ENCODE data around the gene MAN1C1.
"Not testable (repeated sequence)": the region's sequence is repeated elsewhere in the genome, so short reads cannot be mapped to it uniquely, and the experiment has no call there.

DNA sequence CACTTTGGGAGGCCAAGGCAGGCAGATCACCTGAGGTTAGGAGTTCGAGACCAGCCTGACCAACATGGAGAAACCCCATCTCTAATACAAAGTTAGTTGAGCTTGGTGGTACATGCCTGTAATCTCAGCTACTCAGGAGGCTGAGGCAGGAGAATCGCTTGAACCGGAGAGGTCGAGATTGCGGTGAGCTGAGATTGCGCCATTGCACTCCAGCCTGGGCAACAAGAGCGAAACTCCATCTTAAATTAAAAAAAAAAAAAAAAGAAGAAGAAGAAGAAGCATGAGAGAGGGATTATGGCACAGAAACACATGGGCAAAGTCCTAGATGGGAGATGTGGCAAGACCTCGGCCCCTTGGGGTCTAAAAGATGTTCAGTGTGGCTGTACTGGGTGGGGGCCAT is 82.5 kb downstream of the MAN1C1 start:
- not testable (repeated sequence) for TF ChIP-seq SMC3 (conservative IDR thresholded peaks at IDR 0.05; ENCODE audit: poor library complexity); TAF1 (IDR thresholded peaks at IDR 0.05; ENCODE audit: low read depth); EZH2 (IDR thresholded peaks at IDR 0.05; ENCODE audit: borderline replicate concordance, insufficient read depth, low read length, poor library complexity, severe bottlenecking); POLR2AphosphoS5 (IDR thresholded peaks at IDR 0.05)
- TF ChIP-seq, protein P1, sequence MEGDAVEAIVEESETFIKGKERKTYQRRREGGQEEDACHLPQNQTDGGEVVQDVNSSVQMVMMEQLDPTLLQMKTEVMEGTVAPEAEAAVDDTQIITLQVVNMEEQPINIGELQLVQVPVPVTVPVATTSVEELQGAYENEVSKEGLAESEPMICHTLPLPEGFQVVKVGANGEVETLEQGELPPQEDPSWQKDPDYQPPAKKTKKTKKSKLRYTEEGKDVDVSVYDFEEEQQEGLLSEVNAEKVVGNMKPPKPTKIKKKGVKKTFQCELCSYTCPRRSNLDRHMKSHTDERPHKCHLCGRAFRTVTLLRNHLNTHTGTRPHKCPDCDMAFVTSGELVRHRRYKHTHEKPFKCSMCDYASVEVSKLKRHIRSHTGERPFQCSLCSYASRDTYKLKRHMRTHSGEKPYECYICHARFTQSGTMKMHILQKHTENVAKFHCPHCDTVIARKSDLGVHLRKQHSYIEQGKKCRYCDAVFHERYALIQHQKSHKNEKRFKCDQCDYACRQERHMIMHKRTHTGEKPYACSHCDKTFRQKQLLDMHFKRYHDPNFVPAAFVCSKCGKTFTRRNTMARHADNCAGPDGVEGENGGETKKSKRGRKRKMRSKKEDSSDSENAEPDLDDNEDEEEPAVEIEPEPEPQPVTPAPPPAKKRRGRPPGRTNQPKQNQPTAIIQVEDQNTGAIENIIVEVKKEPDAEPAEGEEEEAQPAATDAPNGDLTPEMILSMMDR (IDR thresholded peaks at IDR 0.05; ENCODE audit: poor library complexity, severe bottlenecking), result not testable (repeated sequence)
